Neural progenitor cell (in vitro differentiated cells): Measurements from ENCODE around the gene SNX9.

ENCODE experiments used
- CTCF ChIP-seq: fragments of 200-600 bp; sonication (generic); IDR thresholded peaks from 2 replicates; pipeline ENCODE4 v1.5.1; 2017; ENCODE audit warnings: antibody characterized with exemption, mild to moderate bottlenecking
- EZH2 ChIP-seq: fragments of 200-600 bp; sonication (generic); IDR thresholded peaks from 2 replicates; pipeline ENCODE4 v1.6.1; 2017; ENCODE audit warnings: antibody characterized with exemption, mild to moderate bottlenecking, moderate library complexity
- EZH2phosphoT487 ChIP-seq: fragments of 200-600 bp; sonication (generic); IDR thresholded peaks from 2 replicates; pipeline ENCODE4 v1.6.1; 2017; ENCODE audit warnings: antibody characterized with exemption

- TF ChIP-seq CTCF (no peak), EZH2 (no peak), EZH2phosphoT487 (no peak)
Observed at GRCh38 chr6:157943249-157943963, 120.4 kb downstream of the SNX9 start.
